IgD-negative memory B cell (primary cell): ENCODE measurements around the gene CFAP58. TPM values are rescaled to one million over a fixed set of nuclear protein-coding genes. Genes with fewer than 3 reads are reported as not detected.

Experiments
- polyA plus RNA-seq: library from polyadenylated mRNA; unstranded; fragments of 300-500 nt; fragmentation: Illumina TruSeq; gene quantifications from one replicate; pipeline ENCODE4 v1.2.3, GENCODE V29; 2021

Gene CFAP58
- polyA plus RNA-seq, 1 donor from 2014 or later = not detected

Other genes starting within 250 kb of the CFAP58 start
- 12.4 TPM for gene SFR1, start 231.7 kb upstream of the CFAP58 start, polyA plus RNA-seq
- gene CFAP43, start 121.5 kb upstream of the CFAP58 start, polyA plus RNA-seq = not detected
- gene GSTO1, start 98.9 kb upstream of the CFAP58 start, polyA plus RNA-seq = 101 TPM
- 0.90 TPM for gene GSTO2, start 84.6 kb upstream of the CFAP58 start, polyA plus RNA-seq
- 22.8 TPM for gene ITPRIP, start 15.4 kb upstream of the CFAP58 start, polyA plus RNA-seq